HepG2 (cell line): ENCODE results near the gene BCL2. TPM values are rescaled to one million over a fixed set of nuclear protein-coding genes. Genes with fewer than 3 reads are reported as not detected.

Source experiments
- ATF6 ChIP-seq: sonication (generic); formaldehyde crosslinking; conservative IDR thresholded peaks from 2 replicates; pipeline ENCODE4 v1.4.0; 2020; ENCODE audit warnings: missing genetic modification reagents
- CEBPB ChIP-seq: IDR thresholded peaks from 2 replicates; pipeline ENCODE4 v1.6.1; 2011; ENCODE audit warnings: low read depth, low read length, improper control_type of control experiment, borderline replicate concordance
- FOXJ3 ChIP-seq: sonication (generic); formaldehyde crosslinking; IDR thresholded peaks from 2 replicates; pipeline ENCODE4 v1.4.0; 2020; ENCODE audit warnings: missing genetic modification reagents, mild to moderate bottlenecking, borderline replicate concordance
- HMGXB3 ChIP-seq: sonication (generic); formaldehyde crosslinking; IDR thresholded peaks from 2 replicates; pipeline ENCODE4 v1.4.0; 2020; ENCODE audit warnings: missing genetic modification reagents, borderline replicate concordance
- JUNB ChIP-seq: sonication (generic); formaldehyde crosslinking; IDR thresholded peaks from 2 replicates; pipeline ENCODE4 v1.8.0; 2022; ENCODE audit warnings: missing genetic modification reagents, mild to moderate bottlenecking, borderline replicate concordance
- KAT8 ChIP-seq: IDR thresholded peaks from 2 replicates; pipeline ENCODE4 v1.6.1; 2016; ENCODE audit warnings: missing genetic modification reagents, missing compliant biosample characterization
- SAFB2 ChIP-seq: sonication (generic); formaldehyde crosslinking; IDR thresholded peaks from 2 replicates; pipeline ENCODE4 v1.5.1; 2020; ENCODE audit warnings: missing genetic modification reagents, low read depth, mild to moderate bottlenecking, borderline replicate concordance
- SALL2 ChIP-seq: sonication (generic); formaldehyde crosslinking; IDR thresholded peaks from 2 replicates; pipeline ENCODE4 v1.8.1; 2023; ENCODE audit warnings: mild to moderate bottlenecking, missing genetic modification reagents, inconsistent platforms
- SMARCE1 ChIP-seq: fragments of 450-650 bp; IDR thresholded peaks from 2 replicates; pipeline ENCODE4 v1.6.1; 2017; ENCODE audit warnings: borderline replicate concordance
- THAP11 ChIP-seq: IDR thresholded peaks from 2 replicates; pipeline ENCODE4 v1.6.1; 2016; ENCODE audit warnings: missing biosample characterization, missing genetic modification reagents
- TOPORS ChIP-seq: sonication (generic); formaldehyde crosslinking; IDR thresholded peaks from 2 replicates; pipeline ENCODE4 v1.8.0; 2023; ENCODE audit warnings: mild to moderate bottlenecking, missing genetic modification reagents
- ZKSCAN1 ChIP-seq: fragments of 150-350 bp; IDR thresholded peaks from 2 replicates; pipeline ENCODE4 v1.6.1; 2014; ENCODE audit warnings: low read length
- ZNF280D ChIP-seq: sonication (generic); formaldehyde crosslinking; IDR thresholded peaks from 2 replicates; pipeline ENCODE4 v1.5.1; 2020; ENCODE audit warnings: mild to moderate bottlenecking, missing genetic modification reagents
- ZNF432 ChIP-seq: sonication (generic); formaldehyde crosslinking; IDR thresholded peaks from 2 replicates; pipeline ENCODE4 v1.5.0; 2020; ENCODE audit warnings: missing genetic modification reagents, mild to moderate bottlenecking, borderline replicate concordance
- ZNF552 ChIP-seq: sonication (generic); formaldehyde crosslinking; IDR thresholded peaks from 2 replicates; pipeline ENCODE4 v1.9.0; 2022; ENCODE audit warnings: missing genetic modification reagents, mild to moderate bottlenecking, borderline replicate concordance
- ZNF879 ChIP-seq: sonication (generic); formaldehyde crosslinking; IDR thresholded peaks from 2 replicates; pipeline ENCODE4 v1.8.1; 2023; ENCODE audit warnings: missing genetic modification reagents
- polyA plus RNA-seq, 8 experiments: library from polyadenylated mRNA; depleted of rRNA in 3 of 8; stranded (reverse) in 7 of 8; unstranded in 1 of 8; fragments of >200 nt; fragmentation: Illumina TruSeq in 4 of 8; extraction: Trizol in 4 of 8; gene quantifications; 2 replicates each; pipeline versions ENCODE4 v1.2.1 to v1.2.3, GENCODE V29; 2011 to 2016; ENCODE audit warnings: low read depth in 4 of 8, missing spikeins in 1 of 8, mixed read lengths in 1 of 8; ENCODE audit not compliant: insufficient read depth in 1 of 8
- total RNA-seq, 5 experiments: library from RNA; depleted of rRNA; stranded (reverse); fragments of >200 nt; fragmentation: Illumina TruSeq; extraction: Trizol; gene quantifications; 2 replicates each; pipeline ENCODE4 v1.2.3, GENCODE V29; 2016; ENCODE audit warnings: low read depth in 1 of 5

BCL2 gene
- total and polyA plus RNA-seq, 2 of the 13 experiments (the other 11 are each of a cell fraction or from before 2014, with no cell fraction given), result 0.07 to 0.53 TPM

- peak; percentile 53 for TF ChIP-seq HMGXB3 (CRISPR knock-in tag)
- TF ChIP-seq ATF6 (CRISPR knock-in tag), result no peak
- TF ChIP-seq FOXJ3 (CRISPR knock-in tag), result peak; percentile 75; the same call in 1 of the 2 replicates
- TF ChIP-seq TOPORS (CRISPR knock-in tag), result no peak
- no peak for TF ChIP-seq CEBPB
- TF ChIP-seq ZNF879 (CRISPR knock-in tag), result no peak
- 0 out of 2 replicates have a peak, but pooled peaks have one; percentile 7 for TF ChIP-seq ZNF552 (CRISPR knock-in tag)
- no peak for TF ChIP-seq JUNB (CRISPR knock-in tag)
- TF ChIP-seq KAT8, result peak; percentile 91
- TF ChIP-seq ZKSCAN1, result no peak; the same call in 1 of the 2 replicates
- TF ChIP-seq ZNF432 (CRISPR knock-in tag), result no peak
- TF ChIP-seq SMARCE1, result no peak
- peak; percentile 87; the same call in 1 of the 2 replicates for TF ChIP-seq SAFB2
- peak; percentile 80; the same call in 1 of the 2 replicates for TF ChIP-seq THAP11 (CRISPR knock-in tag)
- peak; percentile 78 for TF ChIP-seq ZNF280D (CRISPR knock-in tag)
- TF ChIP-seq SALL2 (CRISPR knock-in tag), result peak; percentile 86
Measured at GRCh38 chr18:63367053-63367953, 47.7 kb upstream of the BCL2 start, which contains the start of gene KDSR (continued).
